GM12878 (cell line): Measurements from ENCODE around the gene TTC4. TPM values are rescaled to one million over a fixed set of nuclear protein-coding genes. Genes with fewer than 3 reads are reported as not detected.

Source experiments
- ATAC-seq: fragments of 200-7000 bp; cut with Tn5 transposase; 3 replicates; pipeline ENCODE4 v1.9.1; 2020; ENCODE audit warnings: mild to moderate bottlenecking, moderate library complexity
- BruUV-seq: library from RNA; stranded (reverse); fragments of 400-500 nt; replicated peaks from 2 replicates; lab custom pipeline; 2021; lab: Mats Ljungman, UMichigan
- CTCF ChIA-PET: fragments of 300-600 bp; sonication (Branson Sonifier 250); formaldehyde crosslinking; extraction: SDS; loops from one replicate; lab custom pipeline; 2021; ENCODE audit warnings: inconsistent platforms; lab: Yijun Ruan, JAX
- POLR2A ChIA-PET: fragments of 350-600 bp; formaldehyde crosslinking; extraction: SDS; loops from one replicate; lab custom pipeline; 2021; ENCODE audit warnings: inconsistent platforms; lab: Charles Lee
- RAD21 ChIA-PET: fragments of 300-600 bp; sonication (Branson Sonifier 250); formaldehyde crosslinking; loops from one replicate; lab custom pipeline; 2023; ENCODE audit warnings: antibody characterized with exemption; ENCODE audit not compliant: unreplicated experiment; lab: Charles Lee
- SMC1A ChIA-PET: fragments of 300-600 bp; sonication (Branson Sonifier 250); formaldehyde crosslinking; loops from one replicate; lab custom pipeline; 2023; ENCODE audit not compliant: unreplicated experiment, uncharacterized antibody; lab: Charles Lee
- DNase-seq: peaks from one replicate; pipeline ENCODE4 v3.0.0-alpha.2; 2011; ENCODE audit warnings: low read depth, low spot score
- FAIRE-seq: peaks from 3 replicates; lab custom pipeline; 2011; peaks lifted over from hg19 to GRCh38; lab: Jason Lieb, UNC
- H2AFZ ChIP-seq: 2 replicates; pipeline ENCODE4 v1.6.0; 2011; ENCODE audit warnings: low read depth, low read length, control low read depth; ENCODE audit not compliant: control insufficient read depth
- H3K27ac ChIP-seq: 2 replicates; pipeline ENCODE4 v1.5.1; 2011; ENCODE audit warnings: control low read depth; ENCODE audit not compliant: control insufficient read depth, insufficient read depth
- H3K27me3 ChIP-seq, 2 experiments: replicated peaks in 1 of 2; 2 replicates each; pipeline versions ENCODE4 v1.6.0 to v1.6.1; 2011; ENCODE audit warnings: low read length in 1 of 2; ENCODE audit not compliant: control insufficient read depth in 2 of 2, insufficient read depth in 2 of 2
- H3K36me3 ChIP-seq, 2 experiments: 2 replicates each; pipeline ENCODE4 v1.5.1; 2011; ENCODE audit warnings: low read length in 1 of 2; ENCODE audit not compliant: control insufficient read depth in 2 of 2, insufficient read depth in 2 of 2
- H3K4me1 ChIP-seq: 2 replicates; pipeline ENCODE4 v1.6.1; 2011; ENCODE audit warnings: mild to moderate bottlenecking, low read length, moderate library complexity, mixed read lengths; ENCODE audit not compliant: control insufficient read depth, insufficient read depth
- H3K4me2 ChIP-seq: 2 replicates; pipeline ENCODE4 v1.6.0; 2011; ENCODE audit warnings: control low read depth; ENCODE audit not compliant: control insufficient read depth, insufficient read depth
- H3K4me3 ChIP-seq: fragments of 200-600 bp; sonication (generic); 2 replicates; pipeline ENCODE4 v1.5.1; 2016
- H3K79me2 ChIP-seq: 2 replicates; pipeline ENCODE4 v1.6.0; 2011; ENCODE audit warnings: low read length; ENCODE audit not compliant: control insufficient read depth, insufficient read depth
- H3K9ac ChIP-seq: 2 replicates; pipeline ENCODE4 v1.8.0; 2011; ENCODE audit warnings: low read length, control low read depth, mixed read lengths; ENCODE audit not compliant: control insufficient read depth, insufficient read depth
- H3K9me3 ChIP-seq: replicated peaks from 3 replicates; pipeline ENCODE4 v1.5.1; 2011; ENCODE audit warnings: mild to moderate bottlenecking, low read length; ENCODE audit not compliant: control insufficient read depth, insufficient read depth
- H4K20me1 ChIP-seq: 2 replicates; pipeline ENCODE4 v1.6.0; 2011; ENCODE audit not compliant: control insufficient read depth, insufficient read depth
- ASH2L ChIP-seq: fragments of 300-600, 200-600 bp; sonication (generic); IDR thresholded peaks from 2 replicates; pipeline ENCODE4 v1.6.1; 2017; ENCODE audit warnings: low read depth, mild to moderate bottlenecking, borderline replicate concordance
- CBX5 ChIP-seq: sonication (generic); IDR thresholded peaks from 2 replicates; pipeline ENCODE4 v1.6.1; 2016; ENCODE audit warnings: low read depth, moderate library complexity, mild to moderate bottlenecking, inconsistent platforms
- CEBPB ChIP-seq, 2 experiments: fragments of 150-350 bp in 1 of 2; IDR thresholded peaks; 2 replicates each; pipeline ENCODE4 v1.6.1; 2012 to 2014; ENCODE audit warnings: low read depth in 2 of 2, low read length in 2 of 2, borderline replicate concordance in 1 of 2, inconsistent platforms in 1 of 2
- CEBPZ ChIP-seq: fragments of 150-350 bp; IDR thresholded peaks from 2 replicates; pipeline ENCODE4 v1.6.1; 2016; ENCODE audit warnings: low read depth, low read length
- HDAC2 ChIP-seq: fragments of 200-600 bp; sonication (generic); IDR thresholded peaks from 2 replicates; pipeline ENCODE4 v1.6.1; 2017
- HDAC6 ChIP-seq: fragments of 200-600 bp; sonication (generic); IDR thresholded peaks from one replicate; pipeline ENCODE4 v1.8.0; 2017; ENCODE audit warnings: antibody characterized with exemption; ENCODE audit not compliant: unreplicated experiment
- NFYA ChIP-seq: IDR thresholded peaks from 2 replicates; pipeline ENCODE4 v1.6.1; 2011; ENCODE audit warnings: low read depth, mild to moderate bottlenecking, low read length, improper control_type of control experiment, borderline replicate concordance
- PBX3 ChIP-seq: IDR thresholded peaks from 2 replicates; pipeline ENCODE4 v1.6.1; 2011; ENCODE audit warnings: mild to moderate bottlenecking, low read depth, low read length, moderate library complexity; ENCODE audit not compliant: insufficient replicate concordance
- REST ChIP-seq: IDR thresholded peaks from 2 replicates; pipeline ENCODE4 v1.6.1; 2012; ENCODE audit warnings: mild to moderate bottlenecking, low read depth, low read length
- TCF7 ChIP-seq: IDR thresholded peaks from 2 replicates; pipeline ENCODE4 v1.6.1; 2014; ENCODE audit warnings: antibody characterized with exemption, borderline replicate concordance
- YBX1 ChIP-seq: fragments of 450-650 bp; IDR thresholded peaks from 2 replicates; pipeline ENCODE4 v1.6.1; 2016; ENCODE audit warnings: antibody characterized with exemption
- ZNF207 ChIP-seq: fragments of 450-650 bp; IDR thresholded peaks from 2 replicates; pipeline ENCODE4 v1.6.1; 2014; ENCODE audit warnings: antibody characterized with exemption, mild to moderate bottlenecking, borderline replicate concordance
- WGBS: methylation state at CpG from one replicate; pipeline ENCODE4 v1.1.6; 2016; ENCODE audit warnings: low lambda C conversion rate; ENCODE audit not compliant: insufficient replicate concordance, insufficient coverage; ENCODE audit errors: missing lambda C conversion rate; 5-methylcytosine and 5-hydroxymethylcytosine counted together
- in situ Hi-C: fragments of 300-500 bp; cut with MboI; formaldehyde crosslinking; loops from 9 replicates; pipeline ENCODE4 v1.14.3; 2018; ENCODE audit warnings: mixed read lengths
- intact Hi-C: fragments of 100-400 bp; cut with micrococcal nuclease; formaldehyde crosslinking; loops from one replicate; pipeline ENCODE4 v1.14.2; 2022; ENCODE audit not compliant: unreplicated experiment
- polyA plus RNA-seq, 11 experiments: library from polyadenylated mRNA; depleted of rRNA in 4 of 11; unstranded in 6 of 11; stranded (reverse) in 5 of 11; fragments of >200 nt; fragmentation: Nextera tagmentation in 4 of 11; fragmentation: Illumina TruSeq in 1 of 11; extraction: Ambion mirVana in 4 of 11; extraction: Trizol in 1 of 11; gene quantifications; 1 replicate in 1 of 11; 2 replicates in 10 of 11; pipeline versions ENCODE4 v1.2.1 to v1.2.3, GENCODE V29; 2011 to 2016; ENCODE audit warnings: inconsistent platforms in 2 of 11, missing spikeins in 2 of 11, low read depth in 1 of 11
- total RNA-seq, 4 experiments: library from RNA; depleted of rRNA in 3 of 4; stranded (reverse); fragments of >200 nt in 3 of 4; fragmentation: Illumina TruSeq in 1 of 4; extraction: Trizol in 1 of 4; gene quantifications; 2 replicates each; pipeline versions ENCODE4 v1.2.1 to v1.2.3, GENCODE V29; 2013 to 2021

The TTC4 gene
- total and polyA plus RNA-seq, 10 of the 15 experiments (the other 5 are each of a cell fraction or from before 2014, with no cell fraction given) = 23.4 to 50.5 (median 36.0) TPM

- TF ChIP-seq HDAC6 (no peak), TCF7 (no peak), HDAC2 (no peak), NFYA (no peak), YBX1 (no peak), PBX3 (no peak), CEBPB (IDR thresholded peaks at IDR 0.05; ENCODE audit: borderline replicate concordance in 1 of 2, low read depth in 2 of 2, low read length in 2 of 2) (no peak), CEBPZ (no peak)
Observed at GRCh38 chr1:54738244-54738643, 22.6 kb downstream of the TTC4 start (continued).

GRCh38 chr1:54741531-54741930 lies 25.9 kb downstream of the TTC4 start:
- FAIRE-seq = no peak
- SMC1A ChIA-PET = no interaction called here
- no peak for ATAC-seq
- Histone ChIP-seq H3K9ac (no peak overlapping the region), H3K4me3 (no peak overlapping the region), H3K9me3 (no peaks in the 10 kb centered on the region), H4K20me1 (no peaks in the 10 kb centered on the region), H2AFZ (no peak overlapping the region), H3K4me1 (no peaks in the 10 kb centered on the region), H3K4me2 (no peak overlapping the region), H3K36me3 (peaks cover 16 to 33% of the 10 kb centered on the region in 2 experiments), H3K27ac (no peak overlapping the region), H3K27me3 (no peaks in the 10 kb centered on the region), H3K79me2 (no peaks in the 10 kb centered on the region)
- no peak for DNase-seq
- 96% methylated on average over 4 of the region's 4 CpGs for WGBS
- in situ Hi-C loops (no loop called here), intact Hi-C loops (no loop called here)
- CTCF ChIA-PET = no interaction called here
- RAD21 ChIA-PET = no interaction called here
- BruUV-seq = TSS peak; percentile 46
- POLR2A ChIA-PET = no interaction called here
- TF ChIP-seq REST (no peak), ASH2L (no peak), ZNF207 (no peak), CBX5 (no peak)
